ENCODE data around the gene DNAJC1.
A peak's percentile ranks its signal among the peaks of the same experiment; 100 is the strongest.

GRCh38 chr10:21975378-21975990 lies 28.0 kb downstream of the DNAJC1 start:
- TF ChIP-seq, protein P1, sequence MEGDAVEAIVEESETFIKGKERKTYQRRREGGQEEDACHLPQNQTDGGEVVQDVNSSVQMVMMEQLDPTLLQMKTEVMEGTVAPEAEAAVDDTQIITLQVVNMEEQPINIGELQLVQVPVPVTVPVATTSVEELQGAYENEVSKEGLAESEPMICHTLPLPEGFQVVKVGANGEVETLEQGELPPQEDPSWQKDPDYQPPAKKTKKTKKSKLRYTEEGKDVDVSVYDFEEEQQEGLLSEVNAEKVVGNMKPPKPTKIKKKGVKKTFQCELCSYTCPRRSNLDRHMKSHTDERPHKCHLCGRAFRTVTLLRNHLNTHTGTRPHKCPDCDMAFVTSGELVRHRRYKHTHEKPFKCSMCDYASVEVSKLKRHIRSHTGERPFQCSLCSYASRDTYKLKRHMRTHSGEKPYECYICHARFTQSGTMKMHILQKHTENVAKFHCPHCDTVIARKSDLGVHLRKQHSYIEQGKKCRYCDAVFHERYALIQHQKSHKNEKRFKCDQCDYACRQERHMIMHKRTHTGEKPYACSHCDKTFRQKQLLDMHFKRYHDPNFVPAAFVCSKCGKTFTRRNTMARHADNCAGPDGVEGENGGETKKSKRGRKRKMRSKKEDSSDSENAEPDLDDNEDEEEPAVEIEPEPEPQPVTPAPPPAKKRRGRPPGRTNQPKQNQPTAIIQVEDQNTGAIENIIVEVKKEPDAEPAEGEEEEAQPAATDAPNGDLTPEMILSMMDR (tag by site-specific recombination; IDR thresholded peaks at IDR 0.05), result no peak
- no peak for TF ChIP-seq ZNF169 (tag by site-specific recombination; IDR thresholded peaks at IDR 0.05)
- no peak for TF ChIP-seq ZBTB8A (tag by site-specific recombination; IDR thresholded peaks at IDR 0.05)
- peak; percentile 15; the same call in 1 of the 2 replicates for TF ChIP-seq SP2 (tag by site-specific recombination; IDR thresholded peaks at IDR 0.05)
- TF ChIP-seq ZNF660 (tag by site-specific recombination; IDR thresholded peaks at IDR 0.05), result no peak
- TF ChIP-seq, protein P2, sequence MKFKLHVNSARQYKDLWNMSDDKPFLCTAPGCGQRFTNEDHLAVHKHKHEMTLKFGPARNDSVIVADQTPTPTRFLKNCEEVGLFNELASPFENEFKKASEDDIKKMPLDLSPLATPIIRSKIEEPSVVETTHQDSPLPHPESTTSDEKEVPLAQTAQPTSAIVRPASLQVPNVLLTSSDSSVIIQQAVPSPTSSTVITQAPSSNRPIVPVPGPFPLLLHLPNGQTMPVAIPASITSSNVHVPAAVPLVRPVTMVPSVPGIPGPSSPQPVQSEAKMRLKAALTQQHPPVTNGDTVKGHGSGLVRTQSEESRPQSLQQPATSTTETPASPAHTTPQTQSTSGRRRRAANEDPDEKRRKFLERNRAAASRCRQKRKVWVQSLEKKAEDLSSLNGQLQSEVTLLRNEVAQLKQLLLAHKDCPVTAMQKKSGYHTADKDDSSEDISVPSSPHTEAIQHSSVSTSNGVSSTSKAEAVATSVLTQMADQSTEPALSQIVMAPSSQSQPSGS (tag by site-specific recombination; IDR thresholded peaks at IDR 0.05; ENCODE audit: low read depth), result no peak
- TF ChIP-seq MEIS1 (CRISPR knock-in tag; IDR thresholded peaks at IDR 0.05; ENCODE audit: borderline replicate concordance), result no peak
- TF ChIP-seq ZNF155 (tag by site-specific recombination; IDR thresholded peaks at IDR 0.05), result no peak
- TF ChIP-seq ZNF768 (tag by site-specific recombination; IDR thresholded peaks at IDR 0.05), result no peak
- TF ChIP-seq YY1 (tag by site-specific recombination; IDR thresholded peaks at IDR 0.05), result no peak
- no peak for TF ChIP-seq RBAK (tag by site-specific recombination; IDR thresholded peaks at IDR 0.05)
